Epithelial cell of proximal tubule (primary cell): ENCODE data around the gene ATP8B3. TPM values are rescaled to one million over a fixed set of nuclear protein-coding genes. Genes with fewer than 3 reads are reported as not detected.

Experiments used
- DNase-seq: peaks from one replicate; pipeline ENCODE4 v3.0.0-alpha.2; 2011; ENCODE audit warnings: low read depth
- H3K4me3 ChIP-seq: 2 replicates; pipeline ENCODE4 v1.5.1; 2011; ENCODE audit warnings: low read depth, mild to moderate bottlenecking, low read length
- total RNA-seq: library from RNA; depleted of rRNA; stranded (reverse); fragments of >200 nt; gene quantifications from 2 replicates; pipeline ENCODE4 v1.2.3, GENCODE V29; 2015
- TF ChIP-seq, protein P1 (sequence below): conservative IDR thresholded peaks from 2 replicates; pipeline ENCODE4 v1.5.1; 2012; ENCODE audit warnings: low read depth, mild to moderate bottlenecking, low read length

ATP8B3 gene
- total RNA-seq, 1 donor from 2014 or later: 1.7 TPM

DNA sequence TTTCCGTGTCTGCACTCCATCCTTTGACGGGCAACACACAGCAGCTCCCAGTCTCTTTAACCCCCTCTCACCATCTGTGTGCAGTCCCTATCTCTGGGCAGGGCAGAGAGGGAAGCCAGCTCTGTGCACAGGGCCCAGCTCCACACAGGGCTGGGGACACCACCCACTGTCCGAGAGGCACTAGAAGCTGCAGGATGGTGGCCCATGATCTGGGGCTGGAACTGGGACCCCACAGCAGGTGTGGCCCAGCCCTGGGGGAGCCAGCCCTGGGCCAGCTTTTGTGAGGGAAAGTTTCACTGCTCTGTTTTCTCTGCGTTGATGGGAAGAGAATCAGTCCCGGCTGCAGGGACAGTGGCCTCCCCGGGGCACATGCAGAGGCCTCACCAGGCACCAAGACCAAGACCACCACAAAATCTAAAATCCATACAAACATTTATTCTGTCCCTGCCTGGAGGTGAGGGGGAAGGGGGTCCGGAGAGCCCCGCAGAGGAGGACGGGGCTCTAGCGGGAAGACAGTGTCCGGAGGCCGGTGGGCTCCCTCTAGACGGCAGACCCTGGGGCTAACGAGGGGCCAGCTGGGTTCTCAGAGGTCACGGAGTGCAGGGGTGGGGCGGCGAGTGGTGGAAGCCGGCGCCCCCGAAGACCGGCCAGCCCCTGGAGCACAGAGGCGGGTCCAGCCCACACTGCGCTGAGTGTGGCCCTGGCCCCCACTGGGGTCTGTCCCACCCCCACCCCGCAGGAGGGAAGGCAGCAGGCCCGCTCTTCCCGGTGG is 2.9 kb upstream of the ATP8B3 start:
- TF ChIP-seq, protein P1, sequence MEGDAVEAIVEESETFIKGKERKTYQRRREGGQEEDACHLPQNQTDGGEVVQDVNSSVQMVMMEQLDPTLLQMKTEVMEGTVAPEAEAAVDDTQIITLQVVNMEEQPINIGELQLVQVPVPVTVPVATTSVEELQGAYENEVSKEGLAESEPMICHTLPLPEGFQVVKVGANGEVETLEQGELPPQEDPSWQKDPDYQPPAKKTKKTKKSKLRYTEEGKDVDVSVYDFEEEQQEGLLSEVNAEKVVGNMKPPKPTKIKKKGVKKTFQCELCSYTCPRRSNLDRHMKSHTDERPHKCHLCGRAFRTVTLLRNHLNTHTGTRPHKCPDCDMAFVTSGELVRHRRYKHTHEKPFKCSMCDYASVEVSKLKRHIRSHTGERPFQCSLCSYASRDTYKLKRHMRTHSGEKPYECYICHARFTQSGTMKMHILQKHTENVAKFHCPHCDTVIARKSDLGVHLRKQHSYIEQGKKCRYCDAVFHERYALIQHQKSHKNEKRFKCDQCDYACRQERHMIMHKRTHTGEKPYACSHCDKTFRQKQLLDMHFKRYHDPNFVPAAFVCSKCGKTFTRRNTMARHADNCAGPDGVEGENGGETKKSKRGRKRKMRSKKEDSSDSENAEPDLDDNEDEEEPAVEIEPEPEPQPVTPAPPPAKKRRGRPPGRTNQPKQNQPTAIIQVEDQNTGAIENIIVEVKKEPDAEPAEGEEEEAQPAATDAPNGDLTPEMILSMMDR: no peak
- H3K4me3 ChIP-seq: no peak overlapping the region

DNA sequence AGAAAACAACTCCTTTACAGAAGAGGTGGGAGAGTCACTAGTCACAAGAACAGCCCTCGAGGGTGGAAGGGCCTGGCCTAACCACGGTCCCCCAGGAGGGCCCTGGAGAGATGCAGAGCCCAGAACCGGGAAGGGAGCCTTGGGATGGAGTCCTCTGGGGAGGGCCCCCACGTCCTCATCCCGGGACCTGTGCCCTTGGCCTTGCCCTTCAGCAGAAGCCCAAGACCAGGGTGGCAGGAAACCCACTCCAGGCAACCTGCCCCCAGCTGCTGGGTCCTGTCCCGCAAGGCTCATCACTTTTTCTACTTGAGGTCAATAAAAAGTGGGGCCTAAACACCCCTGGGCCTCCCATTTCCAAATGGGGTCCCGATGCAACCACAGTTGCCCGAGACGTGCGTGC is 2.3 kb upstream of the ATP8B3 start:
- TF ChIP-seq, protein P1: no peak
- no peak for DNase-seq
- no peak overlapping the region for H3K4me3 ChIP-seq

More for the DNA sequence above, 2.9 kb upstream of the ATP8B3 start:
- DNase-seq: no peak

DNA sequence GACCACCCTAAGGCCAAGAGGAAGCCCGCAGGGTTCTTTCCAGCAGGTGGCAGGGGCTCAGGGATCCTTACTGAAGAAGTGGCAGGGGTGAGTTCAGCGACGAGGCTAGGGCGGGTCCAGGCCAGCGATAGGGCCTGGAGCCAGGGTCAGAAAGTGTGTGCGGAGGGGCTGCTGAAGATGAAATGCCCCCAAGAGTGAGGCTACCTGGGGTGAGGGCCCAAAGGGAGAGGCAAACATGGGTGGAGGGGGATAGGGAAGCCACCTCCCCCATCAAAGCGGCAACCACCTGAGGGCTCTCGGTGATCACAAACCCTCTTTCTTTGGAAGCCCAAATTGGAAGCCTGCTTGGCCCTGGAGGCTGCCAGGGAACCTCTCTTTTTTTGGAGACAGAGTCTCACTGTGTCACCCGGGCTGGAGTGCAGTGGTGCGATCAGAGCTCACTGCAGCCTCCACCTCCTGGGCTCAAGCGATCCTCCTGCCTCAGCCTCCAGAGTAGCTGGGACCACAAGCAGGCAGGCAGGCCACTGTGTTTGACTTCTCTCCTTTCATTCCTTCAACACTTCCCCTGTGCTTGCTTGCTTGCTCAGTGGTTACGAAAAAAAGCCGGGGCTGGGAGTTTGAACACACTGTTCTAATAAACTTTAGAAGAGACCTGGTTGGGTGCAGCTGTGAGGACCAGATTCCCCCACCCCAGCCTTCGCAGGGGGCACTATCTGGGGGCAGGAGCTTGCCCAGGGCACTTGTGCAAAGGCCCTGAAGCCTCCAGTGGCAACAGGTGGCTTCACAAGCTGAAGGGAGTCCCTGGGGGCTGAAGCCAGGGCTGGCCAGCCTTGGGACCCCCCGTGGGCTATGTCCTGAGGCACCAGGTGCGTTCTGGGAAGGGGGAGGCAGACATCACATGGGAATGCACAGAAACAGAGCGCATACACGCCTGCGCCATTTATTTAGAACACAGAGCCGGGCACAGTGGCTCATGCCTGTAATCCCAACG is 1.4 kb upstream of the ATP8B3 start:
- TF ChIP-seq, protein P1: no peak
- peak overlapping the region; percentile 75 for H3K4me3 ChIP-seq
- no peak for DNase-seq

- peak overlapping the region; percentile 75 for H3K4me3 ChIP-seq
- peak; percentile 78 for DNase-seq
- TF ChIP-seq, protein P1: peak; percentile 72
Measured at GRCh38 chr19:1812426-1813191, 533 bp upstream of the ATP8B3 start.

DNA sequence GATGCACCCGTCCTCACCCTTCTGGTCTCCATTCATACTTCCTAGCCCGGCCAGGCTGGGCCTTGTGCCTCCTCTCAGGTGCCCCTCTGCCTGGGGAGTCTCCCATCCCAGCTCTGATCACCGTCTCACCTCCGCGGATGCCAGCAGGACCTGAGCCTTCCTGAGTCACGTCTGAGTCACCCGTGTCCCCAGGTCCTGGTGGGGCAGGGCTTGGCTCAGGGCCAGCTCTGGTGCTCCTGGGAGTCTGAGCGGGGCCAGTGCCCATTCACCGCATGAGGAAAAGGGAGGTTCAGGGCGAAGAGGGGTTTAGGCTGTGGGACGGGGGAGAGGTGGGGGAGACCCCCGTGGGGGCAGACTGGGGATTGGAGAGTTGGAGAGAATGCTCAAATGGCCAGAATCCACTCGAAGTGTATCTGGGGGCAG is 593 bp downstream of the ATP8B3 start:
- TF ChIP-seq, protein P1: no peak
- no peak for DNase-seq
- peak overlapping the region; percentile 75 for H3K4me3 ChIP-seq

GRCh38 chr19:1810439-1811160 is 1.5 kb downstream of the ATP8B3 start:
- DNase-seq: no peak
- TF ChIP-seq, protein P1: no peak
- no peak overlapping the region for H3K4me3 ChIP-seq
